GM10266 (cell line): ENCODE data around the gene STRBP.

Experiments
- DNase-seq: peaks from one replicate; pipeline ENCODE4 v3.0.0; 2012; ENCODE audit errors: extremely low spot score
- TF ChIP-seq, protein P1 (sequence below): IDR thresholded peaks from 2 replicates; pipeline ENCODE4 v1.5.1; 2012; ENCODE audit warnings: mild to moderate bottlenecking, low read depth; ENCODE audit not compliant: control insufficient read depth, insufficient read depth; ENCODE audit errors: missing control alignments

STRBP gene

DNA sequence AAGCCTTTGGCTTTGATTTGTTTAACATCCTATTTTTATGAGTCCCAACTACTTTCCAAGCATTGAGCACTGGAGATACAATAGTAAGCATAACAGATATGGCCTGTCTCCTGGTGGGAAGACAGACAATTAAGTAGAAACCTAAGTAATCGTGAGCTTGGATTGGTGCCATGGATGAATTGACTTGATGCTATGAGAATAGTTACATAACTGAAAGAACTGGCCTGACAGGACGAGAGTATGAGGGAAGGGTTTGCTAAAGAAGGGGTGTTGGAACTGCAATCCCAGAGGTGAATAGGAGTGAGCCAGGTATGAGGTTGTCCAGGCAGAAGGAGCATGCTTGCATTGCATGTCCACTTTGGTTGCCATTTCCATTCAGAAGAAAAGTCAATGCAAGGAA is 182.5 kb downstream of the STRBP start:
- no peak for DNase-seq
- TF ChIP-seq, protein P1, sequence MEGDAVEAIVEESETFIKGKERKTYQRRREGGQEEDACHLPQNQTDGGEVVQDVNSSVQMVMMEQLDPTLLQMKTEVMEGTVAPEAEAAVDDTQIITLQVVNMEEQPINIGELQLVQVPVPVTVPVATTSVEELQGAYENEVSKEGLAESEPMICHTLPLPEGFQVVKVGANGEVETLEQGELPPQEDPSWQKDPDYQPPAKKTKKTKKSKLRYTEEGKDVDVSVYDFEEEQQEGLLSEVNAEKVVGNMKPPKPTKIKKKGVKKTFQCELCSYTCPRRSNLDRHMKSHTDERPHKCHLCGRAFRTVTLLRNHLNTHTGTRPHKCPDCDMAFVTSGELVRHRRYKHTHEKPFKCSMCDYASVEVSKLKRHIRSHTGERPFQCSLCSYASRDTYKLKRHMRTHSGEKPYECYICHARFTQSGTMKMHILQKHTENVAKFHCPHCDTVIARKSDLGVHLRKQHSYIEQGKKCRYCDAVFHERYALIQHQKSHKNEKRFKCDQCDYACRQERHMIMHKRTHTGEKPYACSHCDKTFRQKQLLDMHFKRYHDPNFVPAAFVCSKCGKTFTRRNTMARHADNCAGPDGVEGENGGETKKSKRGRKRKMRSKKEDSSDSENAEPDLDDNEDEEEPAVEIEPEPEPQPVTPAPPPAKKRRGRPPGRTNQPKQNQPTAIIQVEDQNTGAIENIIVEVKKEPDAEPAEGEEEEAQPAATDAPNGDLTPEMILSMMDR = no peak

DNA sequence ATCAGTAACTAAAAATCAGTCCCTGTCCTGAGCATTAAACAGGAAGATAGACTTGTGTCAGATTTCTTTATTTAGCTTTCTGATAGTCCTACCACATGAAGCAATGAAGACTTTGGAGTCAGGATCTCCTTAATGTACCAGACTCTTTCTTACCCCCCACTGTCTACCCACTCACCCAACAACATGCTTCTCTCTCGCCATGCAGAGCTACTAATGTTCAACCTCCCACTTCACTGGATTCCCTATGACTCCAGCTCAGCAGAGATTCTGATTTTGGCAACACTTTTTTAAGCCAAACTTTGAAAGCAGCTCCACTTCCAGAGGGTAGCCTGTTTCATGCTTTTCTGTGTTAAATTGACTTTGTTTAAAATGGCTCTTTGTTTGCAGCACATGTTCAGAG is 184.1 kb downstream of the STRBP start:
- DNase-seq = no peak
- TF ChIP-seq, protein P1 = no peak

DNA sequence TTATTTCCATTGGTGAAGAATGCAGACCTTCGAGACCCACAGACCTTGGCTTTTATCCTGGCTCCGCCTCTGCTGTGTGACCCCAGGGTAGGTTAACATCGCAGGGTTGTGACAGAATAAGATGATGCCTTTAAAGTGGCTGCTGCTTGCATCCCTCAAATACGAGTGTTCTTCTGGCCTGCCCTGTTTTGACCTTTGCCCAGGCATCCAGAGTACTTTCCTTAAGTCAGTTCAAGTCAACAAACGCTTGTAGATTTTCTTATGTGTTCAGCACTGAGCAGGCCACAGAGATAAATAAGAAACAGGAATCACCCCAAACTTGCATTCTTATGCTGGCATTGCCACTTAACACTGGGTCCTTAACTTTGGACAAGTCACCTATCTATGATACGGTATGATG is 184.7 kb downstream of the STRBP start:
- TF ChIP-seq, protein P1 = no peak
- no peak for DNase-seq

DNA sequence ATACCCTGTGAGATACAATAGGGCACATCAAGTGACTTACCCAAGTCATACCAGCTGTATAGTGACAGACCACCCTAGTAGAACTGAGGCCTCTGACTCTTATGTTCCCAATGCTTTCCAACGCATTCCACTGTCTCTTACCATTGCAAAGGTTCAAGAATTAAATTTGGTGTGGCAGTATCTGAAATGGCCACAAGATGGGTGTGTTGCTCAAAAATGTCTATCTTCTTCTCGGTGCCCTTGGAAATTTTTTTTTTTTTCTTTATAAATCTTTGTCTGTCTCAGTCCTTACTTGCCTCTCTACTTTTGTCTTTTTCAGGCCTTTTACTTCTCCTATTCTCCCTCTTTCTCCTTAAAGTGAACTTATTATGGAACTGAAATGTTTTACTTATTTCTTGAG is 186.6 kb downstream of the STRBP start:
- no peak for DNase-seq
- TF ChIP-seq, protein P1 = peak; percentile 61

DNA sequence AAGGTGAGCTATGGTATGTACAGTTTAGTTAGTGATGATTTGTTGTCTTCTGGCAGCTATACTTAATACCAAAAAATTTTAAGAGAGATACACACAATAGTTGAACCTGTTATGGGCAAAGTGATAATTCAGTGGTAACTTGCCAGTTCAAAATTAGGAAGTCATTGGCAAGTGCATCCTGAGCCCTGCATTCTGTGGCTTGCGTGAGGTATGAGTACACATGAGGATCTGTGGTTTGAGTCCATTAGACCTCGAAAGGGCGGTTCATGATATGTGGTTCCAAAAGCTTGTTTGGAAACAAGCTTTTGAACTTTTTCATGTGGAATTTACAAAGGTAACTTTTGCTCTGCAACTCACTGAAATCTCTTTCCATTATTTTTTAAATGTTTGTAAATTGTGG is 187.9 kb downstream of the STRBP start:
- no peak for DNase-seq
- TF ChIP-seq, protein P1 = no peak

DNA sequence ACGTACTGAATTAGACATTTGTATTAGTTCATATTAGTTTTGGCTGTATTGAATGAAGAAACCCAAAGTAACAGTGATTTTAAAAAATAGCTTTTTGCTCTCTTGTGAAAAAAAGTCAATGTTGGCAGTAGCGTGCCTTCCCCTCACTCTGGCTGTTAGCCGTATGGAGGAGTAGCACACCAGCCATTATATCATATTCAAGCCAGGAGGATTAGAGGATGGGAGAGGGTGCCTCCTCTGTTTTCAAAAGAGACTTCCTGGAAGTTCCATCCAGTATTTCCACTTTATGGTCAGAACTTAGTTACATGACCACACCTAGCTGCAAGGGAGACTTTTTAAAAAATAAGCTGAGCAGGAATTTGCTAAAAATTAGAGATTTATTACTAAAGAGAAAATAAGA is 193.8 kb downstream of the STRBP start:
- TF ChIP-seq, protein P1 = no peak
- no peak for DNase-seq

DNA sequence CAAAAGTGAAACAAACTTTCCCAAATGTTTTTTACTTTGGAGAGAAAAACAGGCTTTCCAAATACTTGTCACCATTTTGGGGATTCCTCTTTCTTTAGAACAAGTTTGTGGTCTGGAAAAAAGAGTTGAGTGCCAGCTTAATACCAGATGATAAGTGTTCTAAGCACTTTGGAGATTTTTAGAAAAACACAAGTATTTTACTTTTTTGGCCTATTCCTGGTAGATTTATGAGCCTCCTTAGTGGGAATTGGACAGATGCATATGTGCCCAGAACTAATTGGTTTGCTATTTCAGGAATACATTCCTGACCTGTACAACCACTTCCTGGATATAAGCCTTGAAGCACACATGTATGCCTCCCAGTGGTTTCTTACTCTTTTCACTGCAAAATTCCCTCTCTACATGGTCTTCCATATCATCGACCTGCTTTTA is 194.4 kb downstream of the STRBP start:
- TF ChIP-seq, protein P1 = no peak
- no peak for DNase-seq
